Liver (tissue), 9 donors: Measurements from ENCODE around the gene COMMD3. TPM values are rescaled to one million over a fixed set of nuclear protein-coding genes. Genes with fewer than 3 reads are reported as not detected.

Experiments used
- DNase-seq: peaks from one replicate; pipeline ENCODE4 v3.0.0-alpha.2; 2017; ENCODE audit warnings: low spot score
- H3K27ac ChIP-seq, 2 donors: one replicate each; pipeline ENCODE4 v1.7.0; 2013; ENCODE audit warnings: inconsistent platforms in 2 of 2, low read length in 2 of 2, control low read depth in 1 of 2, low read depth in 1 of 2, mild to moderate bottlenecking in 1 of 2
- H3K27me3 ChIP-seq, 4 donors: one replicate each; pipeline versions ENCODE4 v1.6.1 to v1.7.0; 2013; ENCODE audit warnings: low read length in 3 of 4, inconsistent platforms in 1 of 4, mild to moderate bottlenecking in 1 of 4, moderate library complexity in 1 of 4; ENCODE audit not compliant: control insufficient read depth in 4 of 4, insufficient read depth in 4 of 4
- H3K36me3 ChIP-seq, 4 donors: one replicate each; pipeline versions ENCODE4 v1.6.1 to v1.7.0; 2013; ENCODE audit warnings: low read length in 3 of 4, mild to moderate bottlenecking in 3 of 4, low read depth in 1 of 4, moderate library complexity in 1 of 4; ENCODE audit not compliant: control insufficient read depth in 4 of 4, insufficient read depth in 3 of 4
- H3K4me1 ChIP-seq, 4 donors: one replicate each; pipeline versions ENCODE4 v1.6.1 to v1.7.0; 2013; ENCODE audit warnings: low read length in 3 of 4, mild to moderate bottlenecking in 3 of 4, moderate library complexity in 1 of 4; ENCODE audit not compliant: control insufficient read depth in 4 of 4, insufficient read depth in 4 of 4
- H3K4me3 ChIP-seq, 3 donors: one replicate each; pipeline versions ENCODE4 v1.6.1 to v1.7.0; 2013; ENCODE audit warnings: low read length in 3 of 3, control low read depth in 1 of 3, low read depth in 1 of 3, mild to moderate bottlenecking in 1 of 3
- H3K9ac ChIP-seq, 2 donors: one replicate each; pipeline ENCODE4 v1.7.0; 2013; ENCODE audit warnings: low read length in 2 of 2, mild to moderate bottlenecking in 2 of 2, moderate library complexity in 2 of 2, control low read depth in 1 of 2, low read depth in 1 of 2
- H3K9me3 ChIP-seq, 4 donors: one replicate each; pipeline versions ENCODE4 v1.6.1 to v1.7.0; 2013; ENCODE audit warnings: low read length in 3 of 4; ENCODE audit not compliant: control insufficient read depth in 4 of 4
- FOXA1 ChIP-seq: IDR thresholded peaks from 2 replicates; pipeline ENCODE4 v1.6.1; 2016; ENCODE audit warnings: antibody characterized with exemption
- FOXA2 ChIP-seq: IDR thresholded peaks from 2 replicates; pipeline ENCODE4 v1.6.1; 2016; ENCODE audit warnings: antibody characterized with exemption
- GABPA ChIP-seq, 2 donors: IDR thresholded peaks in 1 of 2; conservative IDR thresholded peaks in 1 of 2; 2 replicates each; pipeline ENCODE4 v1.6.1; 2016; ENCODE audit warnings: antibody characterized with exemption in 2 of 2, mild to moderate bottlenecking in 1 of 2, moderate library complexity in 1 of 2
- HNF4A ChIP-seq, 2 donors: conservative IDR thresholded peaks; 2 replicates each; pipeline ENCODE4 v1.6.1; 2016; ENCODE audit warnings: antibody characterized with exemption in 2 of 2, mild to moderate bottlenecking in 2 of 2
- HNF4G ChIP-seq: IDR thresholded peaks from 2 replicates; pipeline ENCODE4 v1.6.1; 2016; ENCODE audit warnings: antibody characterized with exemption
- JUND ChIP-seq, 2 donors: IDR thresholded peaks; 2 replicates each; pipeline ENCODE4 v1.6.1; 2016; ENCODE audit warnings: antibody characterized with exemption in 2 of 2
- NR2F2 ChIP-seq: IDR thresholded peaks from 2 replicates; pipeline ENCODE4 v1.6.1; 2016; ENCODE audit warnings: antibody characterized with exemption
- RAD21 ChIP-seq, 2 donors: IDR thresholded peaks; 2 replicates each; pipeline ENCODE4 v1.6.1; 2016; ENCODE audit warnings: antibody characterized with exemption in 2 of 2, mild to moderate bottlenecking in 2 of 2
- SP1 ChIP-seq: IDR thresholded peaks from 2 replicates; pipeline ENCODE4 v1.6.1; 2018; ENCODE audit warnings: antibody characterized with exemption, mild to moderate bottlenecking
- TAF1 ChIP-seq: conservative IDR thresholded peaks from 2 replicates; pipeline ENCODE4 v1.6.1; 2016; ENCODE audit warnings: antibody characterized with exemption, mild to moderate bottlenecking
- YY1 ChIP-seq: IDR thresholded peaks from 2 replicates; pipeline ENCODE4 v1.6.1; 2016; ENCODE audit warnings: antibody characterized with exemption, mild to moderate bottlenecking
- WGBS: extraction: QIAGEN DNeasy Blood & Tissue Kit; methylation state at CpG from one replicate; pipeline ENCODE4 v1.1.7; 2013; 5-methylcytosine and 5-hydroxymethylcytosine counted together
- polyA plus RNA-seq, 2 donors: library from polyadenylated mRNA; stranded (reverse) in 1 of 2; unstranded in 1 of 2; fragments of 200-250 nt in 1 of 2; fragments of >200 nt in 1 of 2; fragmentation: Nextera tagmentation in 1 of 2; extraction: Ambion mirVana in 1 of 2; gene quantifications; one replicate each; pipeline versions ENCODE4 v1.2.1 to v1.2.3, GENCODE V29; 2013 to 2015
- total RNA-seq, 2 donors: library from RNA; depleted of rRNA; stranded (reverse); fragments of >200 nt; gene quantifications; one replicate each; pipeline ENCODE4 v1.2.3, GENCODE V29; 2014
- TF ChIP-seq, protein P1 (sequence below): fragments of 150-350 bp; IDR thresholded peaks from 2 replicates; pipeline ENCODE4 v1.5.1; 2017; ENCODE audit warnings: improper control_type of control experiment, low read depth, low read length; ENCODE audit not compliant: missing input control
- TF ChIP-seq, protein P2 (sequence below): IDR thresholded peaks from 2 replicates; pipeline ENCODE4 v1.6.1; 2016; ENCODE audit warnings: antibody characterized with exemption, mild to moderate bottlenecking
- TF ChIP-seq, protein P3 (sequence below): IDR thresholded peaks from 2 replicates; pipeline ENCODE4 v1.6.1; 2016; ENCODE audit warnings: antibody characterized with exemption
- TF ChIP-seq, protein P4 (sequence below): IDR thresholded peaks from 2 replicates; pipeline ENCODE4 v1.6.1; 2016; ENCODE audit warnings: antibody characterized with exemption
- TF ChIP-seq, protein P5 (sequence below): IDR thresholded peaks from 2 replicates; pipeline ENCODE4 v1.6.1; 2016; ENCODE audit warnings: antibody characterized with exemption
- donor health status: healthy.
- donor health status: healthy.
- donor health status: healthy.
- donor health status: healthy.
- donor health status: healthy.

COMMD3 gene
- total and polyA plus RNA-seq, 4 donors = 18.3 to 62.0 (median 25.8) TPM

DNA sequence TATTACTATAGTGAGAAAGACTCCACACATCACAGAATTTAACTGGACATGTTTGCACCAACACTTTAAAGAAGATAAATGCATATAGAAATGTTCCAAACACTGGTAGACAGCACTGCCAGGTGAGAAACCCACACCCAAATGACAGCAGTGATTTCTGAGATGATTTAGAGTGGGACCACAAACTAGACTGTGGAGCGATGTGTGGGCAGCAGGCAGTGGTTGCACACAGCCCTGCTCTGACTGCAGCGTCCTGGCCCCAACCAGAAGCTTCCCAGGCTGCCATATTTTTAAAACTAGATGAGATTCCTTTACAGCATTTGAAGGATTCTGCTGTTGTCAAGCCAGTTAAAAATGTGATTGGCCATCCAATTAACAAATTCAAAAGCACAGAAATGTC is 47.7 kb upstream of the COMMD3 start:
- 83% methylated on average over 2 of the region's 2 CpGs for WGBS
- no peaks in the 10 kb centered on the region for H3K36me3 ChIP-seq
- DNase-seq = no peak

DNA sequence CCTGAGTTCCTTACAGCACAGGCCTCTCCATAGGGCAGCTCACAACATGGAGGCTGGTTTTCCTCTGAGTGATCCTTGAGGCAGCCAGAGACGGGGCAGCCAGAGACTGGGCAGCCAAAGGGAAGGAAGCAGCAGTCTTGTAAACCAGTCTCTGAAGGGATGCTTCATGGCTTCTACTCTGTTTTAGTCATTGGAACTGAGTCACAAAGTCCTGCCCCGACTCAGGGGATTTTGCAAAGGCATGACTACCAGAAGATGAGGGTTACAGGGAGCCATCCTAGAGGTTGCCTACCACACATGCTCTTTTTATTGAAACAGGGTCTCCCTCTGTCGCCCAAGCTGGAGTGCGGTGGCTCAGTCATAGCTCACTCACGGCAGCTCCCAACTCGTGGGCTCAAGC is 44.4 kb upstream of the COMMD3 start:
- no peak overlapping the region for H3K27ac ChIP-seq
- TF ChIP-seq TAF1 (no peak), NR2F2 (no peak), SP1 (no peak), JUND (IDR thresholded peaks at IDR 0.05) (no peak), HNF4A (conservative IDR thresholded peaks at IDR 0.05) (no peak), FOXA2 (no peak), RAD21 (IDR thresholded peaks at IDR 0.05) (no peak), GABPA (IDR thresholded peaks at IDR 0.05 in 1 of 2, conservative IDR thresholded peaks at IDR 0.05 in 1 of 2) (no peak)
- TF ChIP-seq, protein P1, sequence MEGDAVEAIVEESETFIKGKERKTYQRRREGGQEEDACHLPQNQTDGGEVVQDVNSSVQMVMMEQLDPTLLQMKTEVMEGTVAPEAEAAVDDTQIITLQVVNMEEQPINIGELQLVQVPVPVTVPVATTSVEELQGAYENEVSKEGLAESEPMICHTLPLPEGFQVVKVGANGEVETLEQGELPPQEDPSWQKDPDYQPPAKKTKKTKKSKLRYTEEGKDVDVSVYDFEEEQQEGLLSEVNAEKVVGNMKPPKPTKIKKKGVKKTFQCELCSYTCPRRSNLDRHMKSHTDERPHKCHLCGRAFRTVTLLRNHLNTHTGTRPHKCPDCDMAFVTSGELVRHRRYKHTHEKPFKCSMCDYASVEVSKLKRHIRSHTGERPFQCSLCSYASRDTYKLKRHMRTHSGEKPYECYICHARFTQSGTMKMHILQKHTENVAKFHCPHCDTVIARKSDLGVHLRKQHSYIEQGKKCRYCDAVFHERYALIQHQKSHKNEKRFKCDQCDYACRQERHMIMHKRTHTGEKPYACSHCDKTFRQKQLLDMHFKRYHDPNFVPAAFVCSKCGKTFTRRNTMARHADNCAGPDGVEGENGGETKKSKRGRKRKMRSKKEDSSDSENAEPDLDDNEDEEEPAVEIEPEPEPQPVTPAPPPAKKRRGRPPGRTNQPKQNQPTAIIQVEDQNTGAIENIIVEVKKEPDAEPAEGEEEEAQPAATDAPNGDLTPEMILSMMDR = no peak
- TF ChIP-seq, protein P2, sequence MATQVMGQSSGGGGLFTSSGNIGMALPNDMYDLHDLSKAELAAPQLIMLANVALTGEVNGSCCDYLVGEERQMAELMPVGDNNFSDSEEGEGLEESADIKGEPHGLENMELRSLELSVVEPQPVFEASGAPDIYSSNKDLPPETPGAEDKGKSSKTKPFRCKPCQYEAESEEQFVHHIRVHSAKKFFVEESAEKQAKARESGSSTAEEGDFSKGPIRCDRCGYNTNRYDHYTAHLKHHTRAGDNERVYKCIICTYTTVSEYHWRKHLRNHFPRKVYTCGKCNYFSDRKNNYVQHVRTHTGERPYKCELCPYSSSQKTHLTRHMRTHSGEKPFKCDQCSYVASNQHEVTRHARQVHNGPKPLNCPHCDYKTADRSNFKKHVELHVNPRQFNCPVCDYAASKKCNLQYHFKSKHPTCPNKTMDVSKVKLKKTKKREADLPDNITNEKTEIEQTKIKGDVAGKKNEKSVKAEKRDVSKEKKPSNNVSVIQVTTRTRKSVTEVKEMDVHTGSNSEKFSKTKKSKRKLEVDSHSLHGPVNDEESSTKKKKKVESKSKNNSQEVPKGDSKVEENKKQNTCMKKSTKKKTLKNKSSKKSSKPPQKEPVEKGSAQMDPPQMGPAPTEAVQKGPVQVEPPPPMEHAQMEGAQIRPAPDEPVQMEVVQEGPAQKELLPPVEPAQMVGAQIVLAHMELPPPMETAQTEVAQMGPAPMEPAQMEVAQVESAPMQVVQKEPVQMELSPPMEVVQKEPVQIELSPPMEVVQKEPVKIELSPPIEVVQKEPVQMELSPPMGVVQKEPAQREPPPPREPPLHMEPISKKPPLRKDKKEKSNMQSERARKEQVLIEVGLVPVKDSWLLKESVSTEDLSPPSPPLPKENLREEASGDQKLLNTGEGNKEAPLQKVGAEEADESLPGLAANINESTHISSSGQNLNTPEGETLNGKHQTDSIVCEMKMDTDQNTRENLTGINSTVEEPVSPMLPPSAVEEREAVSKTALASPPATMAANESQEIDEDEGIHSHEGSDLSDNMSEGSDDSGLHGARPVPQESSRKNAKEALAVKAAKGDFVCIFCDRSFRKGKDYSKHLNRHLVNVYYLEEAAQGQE = no peak
- TF ChIP-seq, protein P3, sequence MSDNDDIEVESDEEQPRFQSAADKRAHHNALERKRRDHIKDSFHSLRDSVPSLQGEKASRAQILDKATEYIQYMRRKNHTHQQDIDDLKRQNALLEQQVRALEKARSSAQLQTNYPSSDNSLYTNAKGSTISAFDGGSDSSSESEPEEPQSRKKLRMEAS = no peak
- peaks cover 0 to 4% (median 0%) of the 10 kb centered on the region in 4 donors for H3K27me3 ChIP-seq
- no peak overlapping the region for H3K4me3 ChIP-seq
- H3K9me3 ChIP-seq = no peaks in the 10 kb centered on the region
- no peaks in the 10 kb centered on the region for H3K36me3 ChIP-seq
- H3K4me1 ChIP-seq = no peaks in the 10 kb centered on the region
- DNase-seq = no peak
- 89% methylated on average over 6 of the region's 6 CpGs for whole genome bisulfite sequencing
- no peak overlapping the region for H3K9ac ChIP-seq

More for the DNA sequence above, 47.7 kb upstream of the COMMD3 start:
- no peak overlapping the region for H3K9ac ChIP-seq
- peaks cover 0 to 4% (median 0%) of the 10 kb centered on the region in 4 donors for H3K27me3 ChIP-seq
- TF ChIP-seq NR2F2 = no peak
- TF ChIP-seq, protein P2 = no peak
- TF ChIP-seq, protein P3 = no peak
- TF ChIP-seq YY1 = no peak
- TF ChIP-seq JUND (IDR thresholded peaks at IDR 0.05) = no peak
- no peak for TF ChIP-seq HNF4A (conservative IDR thresholded peaks at IDR 0.05)
- TF ChIP-seq FOXA1 = no peak
- TF ChIP-seq, protein P4, sequence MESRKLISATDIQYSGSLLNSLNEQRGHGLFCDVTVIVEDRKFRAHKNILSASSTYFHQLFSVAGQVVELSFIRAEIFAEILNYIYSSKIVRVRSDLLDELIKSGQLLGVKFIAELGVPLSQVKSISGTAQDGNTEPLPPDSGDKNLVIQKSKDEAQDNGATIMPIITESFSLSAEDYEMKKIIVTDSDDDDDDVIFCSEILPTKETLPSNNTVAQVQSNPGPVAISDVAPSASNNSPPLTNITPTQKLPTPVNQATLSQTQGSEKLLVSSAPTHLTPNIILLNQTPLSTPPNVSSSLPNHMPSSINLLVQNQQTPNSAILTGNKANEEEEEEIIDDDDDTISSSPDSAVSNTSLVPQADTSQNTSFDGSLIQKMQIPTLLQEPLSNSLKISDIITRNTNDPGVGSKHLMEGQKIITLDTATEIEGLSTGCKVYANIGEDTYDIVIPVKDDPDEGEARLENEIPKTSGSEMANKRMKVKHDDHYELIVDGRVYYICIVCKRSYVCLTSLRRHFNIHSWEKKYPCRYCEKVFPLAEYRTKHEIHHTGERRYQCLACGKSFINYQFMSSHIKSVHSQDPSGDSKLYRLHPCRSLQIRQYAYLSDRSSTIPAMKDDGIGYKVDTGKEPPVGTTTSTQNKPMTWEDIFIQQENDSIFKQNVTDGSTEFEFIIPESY = no peak
- no peak for TF ChIP-seq SP1
- no peak for TF ChIP-seq FOXA2
- no peak for TF ChIP-seq GABPA (IDR thresholded peaks at IDR 0.05 in 1 of 2, conservative IDR thresholded peaks at IDR 0.05 in 1 of 2)
- TF ChIP-seq TAF1 = no peak
- TF ChIP-seq, protein P5, sequence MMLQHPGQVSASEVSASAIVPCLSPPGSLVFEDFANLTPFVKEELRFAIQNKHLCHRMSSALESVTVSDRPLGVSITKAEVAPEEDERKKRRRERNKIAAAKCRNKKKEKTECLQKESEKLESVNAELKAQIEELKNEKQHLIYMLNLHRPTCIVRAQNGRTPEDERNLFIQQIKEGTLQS = no peak
- TF ChIP-seq HNF4G = no peak
- TF ChIP-seq RAD21 (IDR thresholded peaks at IDR 0.05) = no peak
- no peak overlapping the region for H3K27ac ChIP-seq
- no peaks in the 10 kb centered on the region for H3K4me1 ChIP-seq
- H3K4me3 ChIP-seq = no peak overlapping the region
- H3K9me3 ChIP-seq = no peaks in the 10 kb centered on the region
